Stimulated activated CD4-positive, alpha-beta T cell treated with anti-CD3 and anti-CD28 coated beads, Interleukin-1b, Interleukin-23, amount 100 ng/mL, for 1 hour (primary cell): ENCODE results near the gene MTARC2.

Source experiments
- DNase-seq, 2 donors: peaks; one replicate each; pipeline ENCODE4 v3.0.0-alpha.2; 2020; ENCODE audit warnings: low read depth in 2 of 2

The MTARC2 gene

DNA sequence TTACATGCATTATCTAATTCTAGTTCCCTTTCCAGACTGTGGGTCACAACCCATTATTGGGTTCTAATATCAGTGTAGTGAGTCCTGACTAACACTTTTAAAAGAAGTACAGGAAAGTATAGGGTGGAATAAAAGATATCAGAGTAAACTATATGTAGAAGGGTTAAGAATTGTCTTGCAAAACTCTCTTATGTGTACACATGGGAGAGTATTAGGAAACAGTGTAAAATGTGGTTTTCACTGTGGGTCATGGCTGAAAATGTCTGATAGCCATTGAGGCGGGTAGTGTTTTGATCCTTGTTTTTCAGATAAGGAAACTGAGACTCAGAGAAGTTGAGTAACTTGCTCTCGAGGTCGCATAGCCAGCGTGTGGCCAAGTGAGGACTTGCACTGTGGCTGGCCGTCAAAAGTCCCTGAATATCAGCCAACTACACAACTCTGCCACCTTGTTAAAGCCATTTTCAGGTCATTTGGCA is 20.0 kb downstream of the MTARC2 start:
- DNase-seq: no peak

DNA sequence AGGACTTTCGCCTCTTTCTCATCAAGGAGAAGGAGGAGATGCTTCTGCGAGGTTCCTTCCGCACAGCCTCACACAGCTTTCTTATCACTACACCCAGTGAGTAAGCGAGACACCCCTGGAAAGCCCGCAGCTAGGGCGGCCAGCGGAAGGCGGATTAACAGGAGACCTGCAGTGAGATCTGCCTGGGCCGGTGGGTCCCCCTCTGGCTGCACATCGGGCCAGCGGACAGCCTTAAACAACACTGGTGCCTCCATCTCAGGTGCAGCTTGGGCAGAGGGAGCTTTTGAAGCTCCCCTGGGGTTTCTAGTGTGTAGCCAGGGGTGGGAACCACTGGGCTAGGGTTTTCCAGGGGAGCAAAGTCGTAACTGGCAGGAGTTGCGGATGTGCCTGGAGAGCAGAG is 21.1 kb downstream of the MTARC2 start:
- DNase-seq: no peak

DNA sequence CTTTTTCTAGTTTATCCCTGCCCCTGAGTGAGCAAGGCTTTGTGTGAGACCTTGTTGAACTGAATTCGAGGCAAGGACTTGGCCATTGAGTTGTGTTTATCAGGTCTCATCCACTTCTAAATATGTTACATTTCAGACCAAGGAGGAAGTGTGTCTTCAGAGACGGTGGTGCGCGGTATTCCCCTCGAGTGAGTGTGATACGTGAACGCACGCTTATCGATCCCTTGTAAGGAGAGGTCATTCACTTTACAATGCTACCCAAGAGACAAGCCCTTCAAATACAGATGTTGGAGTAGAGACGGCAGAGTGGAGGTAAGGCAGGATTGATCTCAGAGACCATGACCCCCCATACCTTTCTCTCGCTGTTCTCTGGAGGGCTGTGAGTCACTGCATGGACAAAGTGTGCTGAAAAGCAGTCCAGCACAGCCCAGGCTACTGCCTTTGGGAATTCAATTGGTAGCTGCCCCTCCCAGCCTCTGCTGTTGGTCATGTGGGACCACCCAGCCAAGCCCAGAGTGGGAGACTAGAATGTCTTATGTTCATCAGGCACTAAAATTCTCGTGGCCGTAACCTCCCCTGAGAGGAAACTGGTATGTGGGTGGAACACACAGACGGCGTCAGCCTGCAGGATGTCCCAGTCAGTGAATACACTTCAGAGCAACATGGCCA is 22.3 kb downstream of the MTARC2 start:
- DNase-seq: no peak

DNA sequence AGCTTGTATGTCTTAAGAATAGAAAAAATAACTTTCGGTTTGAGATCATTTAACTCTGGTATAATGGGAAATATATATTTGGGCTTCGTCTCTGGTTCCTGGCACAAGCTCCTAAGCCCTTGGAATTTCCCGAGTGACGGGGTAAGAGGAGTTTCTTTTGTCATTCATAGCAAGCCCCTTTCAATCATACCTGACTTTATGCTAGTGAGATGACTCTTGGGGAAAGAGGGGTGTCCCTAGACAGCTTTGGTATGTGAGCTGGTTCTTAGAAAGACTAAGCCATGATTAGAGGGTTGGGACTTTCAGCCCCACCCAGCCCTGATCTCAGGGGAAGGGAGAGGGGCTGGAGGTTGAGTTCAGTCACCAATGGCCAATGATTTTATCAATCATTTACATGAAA is 24.7 kb downstream of the MTARC2 start:
- DNase-seq: no peak

DNA sequence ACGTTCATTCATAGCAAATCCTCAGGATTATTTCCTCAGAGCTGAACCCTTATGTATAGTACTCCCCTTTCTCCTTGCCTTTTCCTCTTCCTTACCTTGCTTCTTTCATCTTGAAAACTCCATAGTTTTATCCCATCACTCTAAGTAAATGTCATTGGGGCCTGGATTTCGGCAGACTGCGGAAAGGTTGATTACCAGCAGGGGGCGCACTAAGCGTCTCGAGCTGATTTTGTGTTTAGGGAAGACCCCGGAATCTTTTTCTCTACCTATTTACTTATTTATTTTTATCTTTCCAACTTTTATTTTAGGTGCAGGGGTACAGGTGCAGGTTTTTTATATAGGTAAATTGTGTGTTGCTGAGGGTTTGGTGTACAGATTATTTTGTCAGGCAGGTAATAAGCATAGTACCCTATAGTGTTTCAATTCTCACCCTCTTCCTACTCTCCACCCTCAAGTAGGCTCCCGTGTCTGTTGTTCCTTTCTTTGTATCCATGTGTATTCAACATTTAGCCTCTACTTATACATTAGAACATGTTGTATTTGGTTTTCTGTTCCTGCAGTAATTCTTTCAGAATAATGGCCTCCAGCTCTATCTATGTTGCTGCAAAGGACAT is 27.2 kb downstream of the MTARC2 start:
- peak in 1 of 2 donors; percentile 9 for DNase-seq

DNA sequence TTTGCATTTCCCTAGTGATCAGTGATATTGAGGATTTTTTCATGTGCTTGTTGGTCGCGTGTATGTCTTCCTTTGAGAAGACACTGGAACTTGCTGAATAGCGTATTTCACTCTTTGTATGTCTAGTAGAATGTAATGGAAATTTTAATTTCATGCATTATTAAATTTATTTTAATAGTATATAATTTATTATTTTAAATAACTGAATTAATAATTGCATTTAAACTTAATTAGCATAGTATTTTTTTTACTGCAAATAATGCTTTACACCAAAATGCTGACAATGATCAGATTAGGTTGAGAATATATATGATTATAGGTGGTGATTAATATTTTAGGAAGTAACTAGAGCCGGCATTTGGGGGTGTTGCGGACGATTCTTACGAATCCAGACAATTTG is 28.1 kb downstream of the MTARC2 start:
- no peak for DNase-seq

DNA sequence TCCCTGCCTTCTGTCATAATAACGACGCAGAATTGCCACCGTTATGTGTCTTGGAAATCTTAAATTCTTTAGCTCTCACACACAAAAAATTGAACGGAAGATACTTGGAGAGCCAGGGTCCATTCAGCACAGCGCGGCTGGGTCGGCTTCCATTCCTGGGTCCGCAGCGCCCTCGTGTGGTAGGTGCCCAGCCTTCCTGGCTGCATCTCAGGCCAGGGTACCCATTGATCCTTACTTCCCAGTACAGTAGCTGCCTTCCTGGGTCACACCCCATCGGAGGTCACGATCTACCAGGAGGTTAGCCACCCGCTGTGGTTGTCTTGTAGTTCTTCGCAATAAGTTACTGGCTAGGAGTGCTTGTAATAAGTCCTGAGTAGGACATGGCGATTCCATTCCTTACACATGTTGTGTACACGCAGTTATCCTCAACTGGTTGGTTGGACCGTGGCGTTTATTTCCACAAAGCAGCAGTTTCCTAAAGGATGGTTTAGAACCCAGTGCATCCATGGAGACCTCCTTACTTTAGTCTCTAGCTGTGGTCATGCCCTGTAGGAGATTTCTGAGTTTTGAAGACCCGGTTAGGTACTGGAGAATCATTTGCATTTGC is 28.7 kb downstream of the MTARC2 start:
- peak in 1 of 2 donors; percentile 39 for DNase-seq

DNA sequence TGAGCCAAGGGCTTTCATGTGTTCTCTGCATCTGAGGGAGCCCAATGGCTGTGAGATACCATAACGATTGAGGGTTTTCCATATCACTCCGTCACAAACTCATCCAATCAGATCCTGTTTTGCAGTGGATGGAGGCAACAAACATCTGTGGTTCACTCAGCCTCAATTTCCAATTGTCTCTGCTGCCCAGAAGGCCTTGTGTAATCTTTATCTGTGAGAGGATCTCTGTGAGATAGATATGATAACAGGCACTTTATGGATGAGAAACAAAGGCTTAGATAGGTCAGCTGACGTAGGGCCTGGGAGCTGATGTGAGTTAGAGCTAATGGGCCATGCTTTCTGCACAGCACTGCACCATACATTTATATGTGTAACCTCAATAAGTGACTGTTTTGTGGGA is 35.3 kb downstream of the MTARC2 start:
- DNase-seq: no peak

DNA sequence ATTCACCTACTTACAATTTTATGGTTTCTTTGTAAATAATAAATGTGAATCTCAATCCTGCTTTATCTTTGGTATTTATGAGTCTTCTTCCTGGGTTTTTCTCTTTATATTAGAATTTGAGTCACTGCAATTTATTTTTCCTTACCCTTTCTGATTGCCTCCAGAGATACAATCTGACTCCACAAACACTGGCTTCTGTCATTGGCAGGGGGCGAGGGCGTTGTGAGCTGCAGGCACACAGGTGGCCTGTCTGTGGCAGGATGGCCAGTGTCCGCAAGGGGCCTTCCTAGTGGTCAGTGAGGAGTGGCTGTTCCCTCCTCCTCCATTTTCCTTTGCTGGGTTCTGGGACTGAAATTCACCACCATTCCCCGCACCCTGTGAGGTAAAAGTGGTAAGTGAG is 36.6 kb downstream of the MTARC2 start:
- DNase-seq: no peak

DNA sequence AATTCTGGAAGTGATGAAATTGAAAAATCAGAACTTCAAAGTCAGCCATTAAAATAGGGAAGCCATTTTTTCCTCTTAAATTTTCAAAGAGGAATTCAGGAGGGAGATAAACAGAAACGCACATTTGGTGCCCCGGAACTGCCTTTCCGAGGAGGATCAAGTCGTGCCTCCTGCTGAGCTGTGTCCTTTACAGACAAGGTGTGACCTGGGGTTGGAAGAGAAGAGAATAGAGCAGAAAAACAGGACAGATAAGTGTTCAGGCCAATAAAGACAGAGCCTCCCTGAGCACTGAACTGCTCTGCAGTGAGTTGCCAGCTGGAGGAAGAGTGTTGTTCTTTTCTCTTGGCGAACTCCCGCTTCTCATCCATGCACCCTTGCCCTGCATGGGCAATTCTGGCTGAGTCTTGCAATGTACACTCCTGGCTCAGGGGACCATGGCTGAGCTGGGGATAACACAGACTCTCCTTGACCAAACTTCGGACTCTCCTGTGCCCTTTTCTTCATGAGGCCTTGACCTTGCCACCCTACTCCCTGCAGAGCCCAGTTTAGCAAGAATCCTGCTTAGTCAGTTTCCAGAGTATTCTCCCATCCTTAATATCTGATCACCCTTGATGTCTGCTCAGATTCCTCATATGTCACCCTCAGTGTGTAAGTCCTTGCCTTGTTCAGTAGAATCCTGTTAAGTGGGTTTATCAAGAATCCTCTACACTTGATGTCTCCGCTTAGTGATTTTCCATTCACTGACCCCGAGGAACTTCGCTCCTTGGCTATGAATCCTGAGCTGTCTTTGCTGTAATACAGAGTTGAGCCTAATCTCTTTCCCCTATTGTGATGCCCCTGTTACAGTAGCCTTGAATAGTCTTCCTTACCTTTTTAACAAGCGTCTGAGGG is 37.3 kb downstream of the MTARC2 start:
- DNase-seq: no peak

DNA sequence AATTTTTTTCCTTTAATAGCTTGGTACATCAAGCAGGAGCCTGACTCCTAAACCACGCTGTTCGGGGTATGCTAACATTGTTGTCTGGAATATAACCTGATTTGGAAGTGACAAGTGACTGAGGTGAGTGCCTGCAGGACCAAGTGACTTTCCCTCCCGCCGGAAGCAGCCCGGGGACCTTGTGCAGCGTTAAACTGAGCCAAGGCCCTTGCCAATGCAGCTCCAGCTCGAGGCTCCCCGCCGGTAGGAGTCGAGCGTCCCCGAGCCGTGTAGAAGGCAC is 37.9 kb downstream of the MTARC2 start:
- DNase-seq: no peak

DNA sequence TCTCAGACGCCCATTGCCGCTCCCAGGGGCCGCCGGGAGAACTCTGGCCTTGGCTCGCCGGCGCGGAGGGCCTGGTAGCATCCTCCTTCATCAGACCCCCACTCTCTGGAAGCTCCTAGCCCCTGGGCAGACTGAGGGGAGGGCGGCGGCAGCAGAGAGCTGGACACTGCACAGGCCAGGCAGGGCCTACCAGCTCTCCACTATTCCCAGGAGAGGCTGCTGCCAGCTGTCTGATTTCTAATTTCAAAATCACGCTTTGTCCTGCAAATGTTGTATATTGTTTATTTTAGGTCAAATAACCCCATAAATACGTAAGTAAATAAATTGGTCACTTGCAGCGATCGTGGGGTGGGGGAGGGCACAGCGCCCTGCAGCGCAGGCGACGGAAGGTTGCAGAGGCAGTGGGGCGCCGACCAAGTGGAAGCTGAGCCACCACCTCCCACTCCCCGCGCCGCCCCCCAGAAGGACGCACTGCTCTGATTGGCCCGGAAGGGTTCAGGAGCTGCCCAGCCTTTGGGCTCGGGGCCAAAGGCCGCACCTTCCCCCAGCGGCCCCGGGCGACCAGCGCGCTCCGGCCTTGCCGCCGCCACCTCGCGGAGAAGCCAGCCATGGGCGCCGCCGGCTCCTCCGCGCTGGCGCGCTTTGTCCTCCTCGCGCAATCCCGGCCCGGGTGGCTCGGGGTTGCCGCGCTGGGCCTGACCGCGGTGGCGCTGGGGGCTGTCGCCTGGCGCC is 38.4 kb downstream of the MTARC2 start, which contains the start of gene MTARC1:
Gene MTARC1, plus strand, starts transcription at position 577 of the 732 bp plus-strand sequence. Its CDS starts 32 bp downstream, at position 609.
- DNase-seq: no peak

DNA sequence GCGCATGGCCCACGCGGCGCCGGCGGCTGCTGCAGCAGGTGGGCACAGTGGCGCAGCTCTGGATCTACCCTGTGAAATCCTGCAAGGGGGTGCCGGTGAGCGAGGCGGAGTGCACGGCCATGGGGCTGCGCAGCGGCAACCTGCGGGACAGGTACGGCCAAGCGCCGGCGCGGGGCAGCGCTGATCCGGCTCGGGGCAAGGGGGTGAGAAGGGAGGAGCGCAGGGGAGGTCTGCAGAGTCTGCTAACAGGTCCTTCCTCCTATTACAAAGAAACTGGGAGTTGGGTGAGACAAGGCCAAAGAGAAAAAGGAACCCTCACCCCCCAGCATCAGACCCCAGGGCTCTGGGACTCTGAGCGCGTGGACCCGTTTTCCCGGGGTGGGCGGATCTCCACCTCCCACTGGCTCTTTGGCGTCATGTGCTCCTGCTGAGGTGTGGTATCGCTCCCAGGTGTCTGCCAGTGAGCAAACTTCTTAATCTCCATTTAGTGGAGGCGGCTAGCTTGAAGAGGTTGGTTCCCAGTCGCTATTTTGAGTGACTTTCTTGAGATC is 39.0 kb downstream of the MTARC2 start:
- DNase-seq: no peak

DNA sequence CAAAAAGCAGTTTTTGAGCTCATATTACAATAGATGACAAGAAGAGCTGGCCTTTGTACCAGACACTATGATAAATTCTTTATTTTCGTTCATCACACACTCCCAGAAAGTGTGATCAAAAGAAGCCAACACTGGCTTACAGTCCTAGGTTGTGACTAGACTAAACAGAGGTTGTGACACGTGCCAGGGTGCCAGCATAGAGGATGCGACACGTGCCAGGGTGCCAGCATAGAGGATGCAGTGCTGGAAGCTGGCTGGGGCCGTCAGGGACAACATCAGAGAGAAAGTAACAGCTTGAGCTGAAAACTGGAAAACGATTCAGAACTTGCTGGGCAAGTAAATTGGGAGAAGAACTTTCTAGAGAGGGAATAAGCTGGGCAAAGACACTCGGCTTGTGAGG is 40.8 kb downstream of the MTARC2 start:
- DNase-seq: no peak

DNA sequence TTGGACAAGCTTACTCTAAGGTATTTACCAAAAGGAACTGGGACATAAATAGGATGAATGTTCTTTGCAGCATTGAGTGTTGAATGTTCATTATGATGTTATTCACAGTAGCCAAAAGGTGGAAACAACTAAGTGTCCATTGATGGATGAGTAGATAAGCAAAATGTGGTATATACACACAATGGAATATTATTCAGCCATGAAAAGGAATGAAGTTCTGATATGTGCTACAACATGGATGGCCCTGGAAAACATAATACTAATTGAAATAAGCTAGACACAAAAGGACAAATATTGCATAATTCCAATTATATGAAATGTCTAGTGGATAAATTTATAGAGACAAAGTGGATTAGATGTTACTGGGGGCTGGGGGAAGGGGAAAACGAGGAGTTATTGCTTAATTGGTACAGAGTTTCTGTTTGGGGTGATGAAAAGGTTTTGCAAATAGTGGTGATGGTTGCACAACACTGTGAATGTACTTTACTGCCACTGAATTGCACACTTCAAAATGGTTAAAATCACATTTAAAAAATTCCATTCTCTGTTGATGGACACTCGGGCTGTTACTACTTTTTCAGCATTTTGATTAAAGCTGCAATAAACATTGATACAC is 41.5 kb downstream of the MTARC2 start:
- no peak for DNase-seq

DNA sequence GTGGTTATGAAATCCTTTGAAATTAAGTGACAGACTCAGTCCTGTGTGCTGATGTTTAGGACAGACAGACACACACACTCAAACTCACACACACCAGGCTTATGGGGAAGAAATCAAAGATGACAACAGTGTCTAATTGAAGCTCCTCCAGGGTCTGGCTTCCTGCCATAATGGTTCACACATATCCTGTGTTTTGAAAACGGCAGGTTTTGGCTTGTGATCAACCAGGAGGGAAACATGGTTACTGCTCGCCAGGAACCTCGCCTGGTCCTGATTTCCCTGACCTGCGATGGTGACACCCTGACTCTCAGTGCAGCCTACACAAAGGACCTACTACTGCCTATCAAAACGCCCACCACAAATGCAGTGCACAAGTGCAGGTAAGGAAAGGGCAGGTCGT is 43.2 kb downstream of the MTARC2 start:
- DNase-seq: no peak

DNA sequence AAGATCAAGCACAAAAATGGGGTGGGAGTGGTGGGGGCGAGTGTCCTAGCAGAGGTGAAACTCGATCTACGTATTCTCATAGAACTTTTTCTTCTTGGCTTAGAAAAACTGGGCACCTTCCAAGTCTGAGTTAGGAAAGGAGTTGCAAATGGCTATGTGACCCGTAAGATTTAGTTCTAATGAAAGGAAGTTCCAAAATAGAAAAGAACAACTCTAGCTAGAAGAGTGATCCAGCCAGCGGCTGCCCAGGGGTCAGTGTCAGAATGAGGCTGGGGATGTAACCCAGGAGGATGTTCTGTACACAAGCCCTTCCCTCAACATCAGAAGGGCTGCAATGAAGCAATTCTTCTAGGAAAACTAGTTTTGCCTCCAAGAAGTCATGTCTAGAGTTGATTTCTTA is 43.8 kb downstream of the MTARC2 start:
- DNase-seq: no peak

DNA sequence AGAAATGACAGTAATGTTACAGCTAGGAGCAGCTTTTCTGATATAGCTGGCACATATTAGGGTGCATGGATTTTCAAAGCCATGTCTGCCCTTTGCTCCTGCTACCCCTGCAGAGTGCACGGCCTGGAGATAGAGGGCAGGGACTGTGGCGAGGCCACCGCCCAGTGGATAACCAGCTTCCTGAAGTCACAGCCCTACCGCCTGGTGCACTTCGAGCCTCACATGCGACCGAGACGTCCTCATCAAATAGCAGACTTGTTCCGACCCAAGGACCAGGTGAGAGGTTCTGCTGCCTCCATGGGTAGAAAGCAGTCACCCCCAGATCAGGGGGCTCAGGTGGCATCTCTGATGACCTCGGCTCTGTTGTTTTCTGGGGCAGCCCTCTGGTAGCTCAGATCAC is 48.4 kb downstream of the MTARC2 start:
- no peak for DNase-seq

DNA sequence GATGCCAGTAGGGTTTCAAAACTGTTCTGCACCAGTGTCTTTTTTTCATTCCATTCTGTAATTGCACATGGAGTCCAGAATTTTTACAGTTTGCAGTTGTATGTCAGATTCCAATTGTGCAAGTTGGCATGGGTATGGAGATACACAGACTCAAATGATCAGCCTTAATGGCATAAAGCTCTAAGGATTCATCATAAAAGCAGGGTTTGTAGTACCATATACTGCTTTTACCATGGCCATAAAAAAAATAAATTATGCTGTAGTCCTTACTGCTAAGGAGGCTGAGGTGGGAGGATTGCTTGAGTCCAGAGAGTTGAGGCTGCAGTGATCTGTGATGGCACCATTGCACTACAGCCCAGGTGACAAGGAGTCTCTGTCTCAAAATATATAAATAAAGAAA is 48.9 kb downstream of the MTARC2 start:
- no peak for DNase-seq

DNA sequence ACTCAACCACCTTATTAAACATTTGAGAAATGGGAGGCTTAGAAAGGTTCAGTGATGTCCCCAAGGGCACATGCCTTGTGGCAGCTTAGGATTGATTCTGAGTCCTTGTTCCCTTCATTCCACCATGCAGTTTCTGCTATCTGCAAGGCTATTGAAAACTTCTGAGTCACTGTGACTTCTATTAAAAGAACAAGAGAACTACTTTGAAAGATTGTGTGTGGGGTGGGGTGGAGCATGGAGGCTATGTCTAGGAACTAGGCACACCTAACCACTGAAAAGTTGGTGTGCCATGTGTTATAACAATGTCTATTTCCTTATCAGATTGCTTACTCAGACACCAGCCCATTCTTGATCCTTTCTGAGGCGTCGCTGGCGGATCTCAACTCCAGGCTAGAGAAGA is 49.4 kb downstream of the MTARC2 start:
- no peak for DNase-seq

DNA sequence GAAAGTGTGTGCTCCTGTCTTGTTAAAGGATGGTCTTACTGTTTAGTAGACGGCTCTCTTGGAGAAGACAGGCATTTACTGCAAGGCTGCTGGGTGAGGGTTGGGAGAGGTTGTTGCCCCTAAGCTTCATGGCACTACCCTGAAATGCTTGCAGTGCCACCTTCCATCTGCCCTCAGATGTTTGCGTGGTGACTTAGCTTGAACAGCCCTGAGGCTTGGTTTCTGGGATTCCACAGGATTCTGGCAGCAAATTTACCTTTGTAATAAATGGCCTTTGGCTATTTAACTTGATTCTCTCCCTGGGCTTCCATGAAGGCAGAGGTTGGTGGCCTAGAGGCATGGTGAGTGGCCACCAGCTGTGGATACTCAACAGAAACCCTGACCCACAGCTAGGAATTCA is 50.2 kb downstream of the MTARC2 start:
- no peak for DNase-seq
